Left lung (tissue), 10 donors: Measurements from ENCODE around the gene CKLF. TPM values are rescaled to one million over a fixed set of nuclear protein-coding genes. Genes with fewer than 3 reads are reported as not detected.
A peak's percentile ranks its signal among the peaks of the same experiment; 100 is the strongest.

ENCODE experiments used
- ATAC-seq: fragments of 200-7000 bp; cut with Tn5 transposase; one replicate; pipeline ENCODE4 v1.9.1; 2020; ENCODE audit warnings: moderate library complexity
- DNase-seq, 4 donors: peaks; one replicate each; pipeline ENCODE4 v3.0.0-alpha.2; 2013 to 2020
- H3K27ac ChIP-seq, 2 donors: fragments of 200-600 bp; sonication (generic) in 1 of 2; one replicate each; pipeline versions ENCODE4 v1.5.0 to v1.8.0; 2020 to 2021
- H3K27me3 ChIP-seq, 2 donors: fragments of 200-600 bp; sonication (generic) in 1 of 2; one replicate each; pipeline versions ENCODE4 v1.5.0 to v1.8.0; 2020 to 2021
- H3K36me3 ChIP-seq, 2 donors: fragments of 200-600 bp; sonication (generic) in 1 of 2; one replicate each; pipeline versions ENCODE4 v1.5.0 to v1.8.0; 2020 to 2021
- H3K4me1 ChIP-seq, 2 donors: fragments of 200-600 bp; one replicate each; pipeline ENCODE4 v1.8.0; 2021
- H3K4me3 ChIP-seq, 2 donors: fragments of 200-600 bp; sonication (generic) in 1 of 2; one replicate each; pipeline versions ENCODE4 v1.5.0 to v1.8.0; 2020 to 2021; ENCODE audit warnings: mild to moderate bottlenecking in 1 of 2
- H3K9me3 ChIP-seq, 2 donors: fragments of 200-600 bp; sonication (generic) in 1 of 2; one replicate each; pipeline versions ENCODE4 v1.5.0 to v1.8.0; 2020 to 2021
- CTCF ChIP-seq, 2 donors: fragments of 200-600 bp; sonication (generic) in 1 of 2; IDR thresholded peaks; one replicate each; pipeline versions ENCODE4 v1.5.0 to v1.8.0; 2021; ENCODE audit warnings: antibody characterized with exemption in 2 of 2
- intact Hi-C, 2 donors: fragments of 100-400 bp; cut with DNase I; formaldehyde crosslinking; loops; one replicate each; pipeline versions ENCODE4 v1.11.2 to v1.14.2; 2022
- polyA plus RNA-seq, 6 donors: library from polyadenylated mRNA; unstranded; fragments of 120-200 nt; gene quantifications; one replicate each; pipeline ENCODE4 v1.2.1, GENCODE V29; 2013; ENCODE audit not compliant: insufficient read length in 6 of 6
- total RNA-seq, 2 donors: library from RNA; stranded (reverse); fragmentation: NEBNext Ultra II Directional; extraction: Animal tissue kit (Norgen Biotek cat#: 25700); gene quantifications; one replicate each; pipeline ENCODE4 v1.2.1, GENCODE V29; 2021
- donor health status: DM: no; HTN: yes; CAD: no.
- donor health status: DM: no; HTN: no; CAD: no.

CKLF gene
- total and polyA plus RNA-seq, 8 donors: 41.6 to 66.3 (median 42.9) TPM

GRCh38 chr16:66515596-66516508 lies 36.5 kb upstream of the CKLF start:
- Histone ChIP-seq H3K36me3 (no peaks in the 10 kb centered on the region), H3K9me3 (no peaks in the 10 kb centered on the region), H3K4me3 (peak overlapping the region in 1 of 2 donors; percentile 17), H3K27me3 (no peaks in the 10 kb centered on the region), H3K4me1 (peaks cover 59 to 93% of the 10 kb centered on the region in 2 donors), H3K27ac (peak overlapping the region; percentile 92 to 99)
- ATAC-seq: peak; percentile 3
- DNase-seq: peak in 1 of 4 donors; percentile 69
- intact Hi-C loops: no loop called here
- peak; percentile 26 to 60 for TF ChIP-seq CTCF (IDR thresholded peaks at IDR 0.05)

GRCh38 chr16:66516509-66516807 lies 35.9 kb upstream of the CKLF start:
- DNase-seq: no peak
- H3K27me3 ChIP-seq: no peaks in the 10 kb centered on the region
- intact Hi-C loops: no loop called here
- H3K4me1 ChIP-seq: peaks cover 53 to 93% of the 10 kb centered on the region in 2 donors
- ATAC-seq: no peak
- peak overlapping the region; percentile 92 to 99 for H3K27ac ChIP-seq
- H3K4me3 ChIP-seq: peak overlapping the region in 1 of 2 donors; percentile 17
- H3K9me3 ChIP-seq: no peaks in the 10 kb centered on the region
- H3K36me3 ChIP-seq: no peaks in the 10 kb centered on the region
- no peak for TF ChIP-seq CTCF (IDR thresholded peaks at IDR 0.05)

- Histone ChIP-seq H3K4me3 (peak overlapping the region; percentile 2 to 40), H3K27ac (peak overlapping the region; percentile 96 to 99), H3K4me1 (peaks cover 52 to 93% of the 10 kb centered on the region in 2 donors), H3K36me3 (no peaks in the 10 kb centered on the region), H3K9me3 (no peaks in the 10 kb centered on the region), H3K27me3 (no peaks in the 10 kb centered on the region)
- ATAC-seq: peak; percentile 91
- TF ChIP-seq CTCF (IDR thresholded peaks at IDR 0.05): no peak
- intact Hi-C loops: no loop called here
- DNase-seq: peak; percentile 81 to 98 (median 96)
Measured at GRCh38 chr16:66516808-66517585, 35.4 kb upstream of the CKLF start.

- peak overlapping the region; percentile 96 to 99 for H3K27ac ChIP-seq
- no peak for ATAC-seq
- DNase-seq: no peak
- intact Hi-C loops: no loop called here
- no peaks in the 10 kb centered on the region for H3K36me3 ChIP-seq
- H3K4me1 ChIP-seq: peaks cover 50 to 93% of the 10 kb centered on the region in 2 donors
- H3K9me3 ChIP-seq: no peaks in the 10 kb centered on the region
- H3K27me3 ChIP-seq: no peaks in the 10 kb centered on the region
- H3K4me3 ChIP-seq: peak overlapping the region in 1 of 2 donors; percentile 40
- TF ChIP-seq CTCF (IDR thresholded peaks at IDR 0.05): no peak
Measured at GRCh38 chr16:66517586-66518263, 34.7 kb upstream of the CKLF start.
